BLaER1 (cell line): ENCODE measurements around the gene OPRM1.
"Not testable (repeated sequence)": the region's sequence is repeated elsewhere in the genome, so short reads cannot be mapped to it uniquely, and the experiment has no call there.

Experiments
- H3K27ac ChIP-seq: shearing (Covaris generic); formaldehyde crosslinking; 2 replicates; pipeline ENCODE4 v1.8.1; 2022
- H3K27me3 ChIP-seq: shearing (Covaris generic); formaldehyde crosslinking; 2 replicates; pipeline ENCODE4 v1.8.1; 2022
- H3K36me3 ChIP-seq: shearing (Covaris generic); formaldehyde crosslinking; 2 replicates; pipeline ENCODE4 v1.8.1; 2022
- H3K4me1 ChIP-seq: shearing (Covaris generic); formaldehyde crosslinking; 2 replicates; pipeline ENCODE4 v1.8.1; 2022
- H3K4me2 ChIP-seq: shearing (Covaris generic); formaldehyde crosslinking; 2 replicates; pipeline ENCODE4 v1.8.1; 2022
- H3K4me3 ChIP-seq: shearing (Covaris generic); formaldehyde crosslinking; 2 replicates; pipeline ENCODE4 v1.8.1; 2022
- H3K9ac ChIP-seq: shearing (Covaris generic); formaldehyde crosslinking; 2 replicates; pipeline ENCODE4 v1.8.1; 2022
- H3K9me3 ChIP-seq: shearing (Covaris generic); formaldehyde crosslinking; 2 replicates; pipeline ENCODE4 v1.8.1; 2022
- H4K20me1 ChIP-seq: shearing (Covaris generic); formaldehyde crosslinking; 2 replicates; pipeline ENCODE4 v1.8.1; 2022
- Cebpa-rat ChIP-seq: shearing (Covaris generic); IDR thresholded peaks from 2 replicates; pipeline ENCODE4 v1.8.1; 2022

OPRM1 gene

DNA sequence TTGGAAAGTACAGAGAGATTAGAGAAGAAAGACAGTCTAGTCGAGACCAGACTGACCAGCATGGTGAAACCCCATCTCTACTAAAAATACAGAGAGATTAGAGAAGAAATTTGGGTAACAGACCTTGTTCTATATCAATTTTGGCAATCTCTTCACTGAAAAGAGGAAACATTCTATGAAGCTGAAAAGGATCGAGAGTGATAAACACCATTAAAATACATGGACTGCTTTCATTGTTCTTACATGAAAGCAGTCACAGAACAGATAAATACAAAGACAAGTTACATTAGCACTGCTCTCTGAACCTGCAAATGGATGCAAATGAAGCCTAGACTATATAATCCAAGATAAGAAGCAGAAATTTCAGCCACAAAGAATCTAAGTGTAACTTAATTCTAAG is 8.4 kb upstream of the OPRM1 start:
- TF ChIP-seq Cebpa-rat, result no peak
- no peak overlapping the region for H3K9ac ChIP-seq
- no peak overlapping the region for H3K27ac ChIP-seq
- H3K4me3 ChIP-seq, result no peak overlapping the region
- no peak overlapping the region for H3K4me2 ChIP-seq
- H3K9me3 ChIP-seq, result no peaks in the 10 kb centered on the region
- H3K4me1 ChIP-seq, result no peaks in the 10 kb centered on the region
- H3K27me3 ChIP-seq, result no peaks in the 10 kb centered on the region
- no peaks in the 10 kb centered on the region for H3K36me3 ChIP-seq
- H4K20me1 ChIP-seq, result no peaks in the 10 kb centered on the region

GRCh38 chr6:154041001-154041400 is 2.0 kb downstream of the OPRM1 start:
- H3K27ac ChIP-seq, result no peak overlapping the region
- no peak for TF ChIP-seq Cebpa-rat
- H3K4me2 ChIP-seq, result no peak overlapping the region
- H3K36me3 ChIP-seq, result no peaks in the 10 kb centered on the region
- H4K20me1 ChIP-seq, result no peaks in the 10 kb centered on the region
- H3K4me1 ChIP-seq, result no peaks in the 10 kb centered on the region
- H3K27me3 ChIP-seq, result no peaks in the 10 kb centered on the region
- no peak overlapping the region for H3K9ac ChIP-seq
- H3K9me3 ChIP-seq, result no peaks in the 10 kb centered on the region
- no peak overlapping the region for H3K4me3 ChIP-seq

- Histone ChIP-seq H3K4me1 (no peaks in the 10 kb centered on the region), H3K36me3 (no peaks in the 10 kb centered on the region), H3K4me2 (no peak overlapping the region), H4K20me1 (no peaks in the 10 kb centered on the region), H3K27me3 (no peaks in the 10 kb centered on the region), H3K4me3 (no peak overlapping the region), H3K9ac (no peak overlapping the region), H3K27ac (no peak overlapping the region), H3K9me3 (no peaks in the 10 kb centered on the region)
- TF ChIP-seq Cebpa-rat, result no peak
Measured at GRCh38 chr6:154053141-154053540, 14.1 kb downstream of the OPRM1 start.

GRCh38 chr6:154056536-154056935 is 17.5 kb downstream of the OPRM1 start:
- no peaks in the 10 kb centered on the region for H3K4me1 ChIP-seq
- H3K36me3 ChIP-seq, result no peaks in the 10 kb centered on the region
- H3K27ac ChIP-seq, result no peak overlapping the region
- H3K4me2 ChIP-seq, result no peak overlapping the region
- no peaks in the 10 kb centered on the region for H3K27me3 ChIP-seq
- H3K9ac ChIP-seq, result no peak overlapping the region
- TF ChIP-seq Cebpa-rat, result no peak
- no peaks in the 10 kb centered on the region for H3K9me3 ChIP-seq
- no peaks in the 10 kb centered on the region for H4K20me1 ChIP-seq
- no peak overlapping the region for H3K4me3 ChIP-seq

DNA sequence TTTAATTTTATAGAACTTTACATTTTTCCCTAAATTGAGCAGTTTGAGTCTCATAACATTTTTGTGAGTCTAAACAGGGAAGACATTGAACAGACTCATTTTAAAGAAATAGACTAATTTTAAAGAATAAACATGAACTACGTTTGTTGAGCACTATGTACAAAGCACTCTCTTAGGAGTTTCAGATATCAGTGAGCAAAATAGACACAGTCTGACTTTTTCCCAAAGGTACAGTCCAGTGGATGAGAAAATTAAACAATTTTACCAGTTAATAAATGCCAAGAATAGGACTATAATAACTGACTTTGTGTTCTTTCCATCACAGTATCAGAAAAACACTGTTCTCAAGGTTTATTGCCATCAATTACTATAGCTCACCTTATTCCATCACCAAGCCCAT is 18.1 kb downstream of the OPRM1 start:
- no peaks in the 10 kb centered on the region for H3K4me1 ChIP-seq
- H3K27me3 ChIP-seq, result no peaks in the 10 kb centered on the region
- no peaks in the 10 kb centered on the region for H4K20me1 ChIP-seq
- no peak for TF ChIP-seq Cebpa-rat
- no peaks in the 10 kb centered on the region for H3K9me3 ChIP-seq
- no peak overlapping the region for H3K4me3 ChIP-seq
- no peak overlapping the region for H3K4me2 ChIP-seq
- no peak overlapping the region for H3K27ac ChIP-seq
- H3K9ac ChIP-seq, result no peak overlapping the region
- H3K36me3 ChIP-seq, result no peaks in the 10 kb centered on the region

GRCh38 chr6:154058963-154059680 is 20.1 kb downstream of the OPRM1 start:
- no peaks in the 10 kb centered on the region for H3K4me1 ChIP-seq
- H3K27me3 ChIP-seq, result no peaks in the 10 kb centered on the region
- no peak overlapping the region for H3K4me3 ChIP-seq
- no peak overlapping the region for H3K4me2 ChIP-seq
- no peaks in the 10 kb centered on the region for H3K9me3 ChIP-seq
- no peak for TF ChIP-seq Cebpa-rat
- H3K9ac ChIP-seq, result no peak overlapping the region
- H3K36me3 ChIP-seq, result no peaks in the 10 kb centered on the region
- H3K27ac ChIP-seq, result no peak overlapping the region
- no peaks in the 10 kb centered on the region for H4K20me1 ChIP-seq

DNA sequence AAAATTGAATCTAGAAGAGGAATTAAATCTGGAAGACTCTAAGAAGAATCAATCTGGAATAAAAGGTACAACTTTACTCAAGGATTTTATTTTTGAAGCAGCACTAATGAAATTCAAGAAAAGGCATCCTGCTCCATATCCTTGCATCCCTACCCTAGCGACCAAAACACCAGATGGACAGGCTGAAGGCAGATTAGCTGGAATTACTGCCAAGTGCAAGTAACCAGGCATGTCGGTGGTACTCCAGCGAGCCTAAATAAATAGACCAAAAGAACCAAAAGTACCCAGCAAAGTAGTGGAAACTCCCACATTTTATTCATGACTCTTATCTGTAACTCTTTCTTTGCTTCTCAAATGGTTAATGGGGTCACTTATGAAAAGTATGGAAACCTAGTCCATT is 21.0 kb downstream of the OPRM1 start:
- Histone ChIP-seq H3K27ac (no peak overlapping the region), H3K4me3 (no peak overlapping the region), H3K9ac (no peak overlapping the region), H3K4me2 (no peak overlapping the region), H3K27me3 (no peaks in the 10 kb centered on the region), H3K36me3 (no peaks in the 10 kb centered on the region), H3K9me3 (peaks cover 6% of the 10 kb centered on the region; the same call in 1 of the 2 replicates), H4K20me1 (no peaks in the 10 kb centered on the region), H3K4me1 (no peaks in the 10 kb centered on the region)
- TF ChIP-seq Cebpa-rat, result no peak

DNA sequence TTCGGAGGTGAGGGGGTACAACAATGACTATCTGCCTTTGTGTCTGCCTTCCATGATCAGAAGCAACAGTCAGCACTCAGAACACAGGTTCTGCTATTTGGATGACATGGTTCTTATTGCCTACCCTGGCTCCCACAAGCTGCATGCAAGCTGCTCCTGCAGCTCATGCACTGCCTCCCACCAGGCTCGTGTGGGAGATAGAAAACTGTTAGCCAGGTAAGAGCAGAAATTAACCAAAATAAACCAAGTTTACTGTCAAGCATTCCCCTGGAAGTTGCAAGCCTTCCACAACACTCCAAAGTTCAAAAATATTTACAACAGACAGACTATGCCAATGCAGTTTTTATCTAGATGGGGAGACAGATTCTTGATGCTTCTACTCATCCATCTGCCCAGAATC is 31.0 kb downstream of the OPRM1 start:
- peaks cover 2% of the 10 kb centered on the region; the same call in 1 of the 2 replicates for H3K9me3 ChIP-seq
- no peak overlapping the region for H3K9ac ChIP-seq
- no peak overlapping the region for H3K4me3 ChIP-seq
- H3K27me3 ChIP-seq, result no peaks in the 10 kb centered on the region
- no peak overlapping the region for H3K27ac ChIP-seq
- no peak for TF ChIP-seq Cebpa-rat
- no peaks in the 10 kb centered on the region for H3K4me1 ChIP-seq
- H3K4me2 ChIP-seq, result no peak overlapping the region
- no peaks in the 10 kb centered on the region for H4K20me1 ChIP-seq
- no peaks in the 10 kb centered on the region for H3K36me3 ChIP-seq

- no peaks in the 10 kb centered on the region for H3K4me1 ChIP-seq
- no peak for TF ChIP-seq Cebpa-rat
- H3K27ac ChIP-seq, result no peak overlapping the region
- no peaks in the 10 kb centered on the region for H3K27me3 ChIP-seq
- H3K36me3 ChIP-seq, result no peaks in the 10 kb centered on the region
- no peaks in the 10 kb centered on the region for H4K20me1 ChIP-seq
- no peak overlapping the region for H3K4me2 ChIP-seq
- H3K9ac ChIP-seq, result no peak overlapping the region
- H3K4me3 ChIP-seq, result no peak overlapping the region
- H3K9me3 ChIP-seq, result no peaks in the 10 kb centered on the region; the same call in 1 of the 2 replicates
Measured at GRCh38 chr6:154070657-154071056, 31.6 kb downstream of the OPRM1 start.

- Histone ChIP-seq H3K4me3 (no peak overlapping the region), H3K36me3 (no peaks in the 10 kb centered on the region), H3K27me3 (no peaks in the 10 kb centered on the region), H3K9ac (no peak overlapping the region), H3K4me1 (no peaks in the 10 kb centered on the region), H4K20me1 (no peaks in the 10 kb centered on the region), H3K27ac (no peak overlapping the region), H3K4me2 (no peak overlapping the region), H3K9me3 (no peaks in the 10 kb centered on the region; the same call in 1 of the 2 replicates)
- TF ChIP-seq Cebpa-rat, result no peak
Measured at GRCh38 chr6:154071236-154071635, 32.2 kb downstream of the OPRM1 start.

DNA sequence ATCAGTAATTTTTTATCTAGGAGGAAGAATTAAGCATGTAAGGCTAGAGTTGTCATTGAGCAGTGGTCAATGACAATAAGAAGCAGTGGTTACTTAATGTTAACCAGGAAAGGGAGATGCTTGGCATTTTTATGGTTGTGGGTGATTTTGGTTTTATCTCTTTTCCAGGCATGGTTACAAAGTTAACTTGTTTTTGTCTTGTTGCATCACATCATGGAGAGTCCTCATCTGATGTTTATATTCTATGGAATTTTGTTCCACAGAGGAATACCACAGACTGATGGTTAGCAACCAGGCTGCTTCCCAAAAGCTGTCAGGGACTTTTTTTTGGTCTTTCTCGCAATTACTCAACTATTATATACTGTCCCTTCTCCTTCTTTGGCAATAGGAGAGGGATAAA is 32.7 kb downstream of the OPRM1 start:
- H3K4me3 ChIP-seq, result no peak overlapping the region
- TF ChIP-seq Cebpa-rat, result no peak
- no peaks in the 10 kb centered on the region for H3K4me1 ChIP-seq
- no peak overlapping the region for H3K9ac ChIP-seq
- H3K27me3 ChIP-seq, result no peaks in the 10 kb centered on the region
- no peak overlapping the region for H3K4me2 ChIP-seq
- H4K20me1 ChIP-seq, result no peaks in the 10 kb centered on the region
- H3K27ac ChIP-seq, result no peak overlapping the region
- H3K9me3 ChIP-seq, result no peaks in the 10 kb centered on the region; the same call in 1 of the 2 replicates
- no peaks in the 10 kb centered on the region for H3K36me3 ChIP-seq

GRCh38 chr6:154078596-154078995 is 39.6 kb downstream of the OPRM1 start:
- H3K27ac ChIP-seq, H3K9ac ChIP-seq, H3K9me3 ChIP-seq, H3K36me3 ChIP-seq, H3K4me2 ChIP-seq, H3K4me3 ChIP-seq, H3K4me1 ChIP-seq, H3K27me3 ChIP-seq, H4K20me1 ChIP-seq: not testable (repeated sequence)
